Effector memory CD4-positive, alpha-beta T cell (primary cell): ENCODE data around the gene EGFL8.
"Not testable (repeated sequence)": the region's sequence is repeated elsewhere in the genome, so short reads cannot be mapped to it uniquely, and the experiment has no call there.

Experiments
- DNase-seq, 3 donors: peaks; one replicate each; pipeline ENCODE4 v3.0.0-alpha.2; 2020
- H3K27ac ChIP-seq: 2 replicates; pipeline ENCODE4 v1.7.0; 2013; ENCODE audit warnings: mild to moderate bottlenecking, low read length, moderate library complexity; ENCODE audit not compliant: insufficient read depth, poor library complexity, severe bottlenecking
- H3K27me3 ChIP-seq: replicated peaks from 2 replicates; pipeline ENCODE4 v1.7.0; 2013; ENCODE audit warnings: mild to moderate bottlenecking, low read length; ENCODE audit not compliant: insufficient read depth, control insufficient read depth, poor library complexity, severe bottlenecking
- H3K36me3 ChIP-seq: 2 replicates; pipeline ENCODE4 v1.7.0; 2013; ENCODE audit warnings: mild to moderate bottlenecking, low read length, moderate library complexity; ENCODE audit not compliant: control insufficient read depth, insufficient read depth
- H3K4me1 ChIP-seq: 2 replicates; pipeline ENCODE4 v1.7.0; 2013; ENCODE audit warnings: low read length, mild to moderate bottlenecking; ENCODE audit not compliant: control insufficient read depth, insufficient read depth, poor library complexity, severe bottlenecking
- H3K4me3 ChIP-seq: 2 replicates; pipeline ENCODE4 v1.7.0; 2013; ENCODE audit warnings: low read length, low read depth, mild to moderate bottlenecking; ENCODE audit not compliant: insufficient read depth, poor library complexity, severe bottlenecking
- H3K9me3 ChIP-seq: 2 replicates; pipeline ENCODE4 v1.7.0; 2013; ENCODE audit warnings: mild to moderate bottlenecking, low read length, moderate library complexity; ENCODE audit not compliant: control insufficient read depth

Gene EGFL8

GRCh38 chr6:32182555-32182981, 18.2 kb downstream of the EGFL8 start:
- Histone ChIP-seq H3K9me3 (no peaks in the 10 kb centered on the region), H3K4me3 (no peak overlapping the region), H3K27ac (peak overlapping the region; percentile 8), H3K36me3 (peaks cover 54% of the 10 kb centered on the region), H3K4me1 (peaks cover 27% of the 10 kb centered on the region), H3K27me3 (no peaks in the 10 kb centered on the region)
- DNase-seq: no peak

DNA sequence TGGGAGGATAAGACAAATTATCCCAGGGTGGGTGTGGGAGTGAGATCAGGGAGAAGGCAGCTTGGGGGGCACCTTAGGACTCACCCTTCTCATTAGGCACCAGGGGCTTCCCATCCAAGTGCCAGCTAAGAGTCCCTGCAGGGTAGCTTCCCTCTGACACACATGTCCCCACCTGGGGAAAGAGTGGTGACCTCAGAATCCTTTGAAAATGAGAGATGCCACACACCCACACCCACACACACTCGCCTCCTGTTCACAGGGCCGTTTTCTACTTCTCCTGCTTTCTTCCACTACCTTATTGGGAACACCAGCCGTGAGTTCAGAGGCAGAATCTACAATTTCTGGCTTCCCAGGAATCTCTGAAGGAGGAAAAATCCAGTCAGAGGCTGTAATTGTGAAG, 18.6 kb downstream of the EGFL8 start:
- no peak for DNase-seq
- Histone ChIP-seq H3K9me3 (no peaks in the 10 kb centered on the region), H3K4me3 (no peak overlapping the region), H3K27ac (no peak overlapping the region), H3K27me3 (no peaks in the 10 kb centered on the region), H3K36me3 (peaks cover 56% of the 10 kb centered on the region), H3K4me1 (peaks cover 29% of the 10 kb centered on the region)

- H3K27ac ChIP-seq: peak overlapping the region; percentile 2
- no peaks in the 10 kb centered on the region for H3K9me3 ChIP-seq
- DNase-seq: no peak
- no peaks in the 10 kb centered on the region for H3K27me3 ChIP-seq
- H3K4me1 ChIP-seq: peaks cover 34% of the 10 kb centered on the region
- H3K4me3 ChIP-seq: no peak overlapping the region
- peaks cover 59% of the 10 kb centered on the region for H3K36me3 ChIP-seq
Observed at GRCh38 chr6:32183483-32184083, 19.2 kb downstream of the EGFL8 start.

GRCh38 chr6:32184084-32184640, 19.8 kb downstream of the EGFL8 start, which contains the start of gene AGER:
AGER (minus strand) TSS chr6:32184253; CDS start chr6:32184222, 31 bp downstream.
- Histone ChIP-seq H3K4me1 (peaks cover 34% of the 10 kb centered on the region), H3K27me3 (no peaks in the 10 kb centered on the region), H3K9me3 (no peaks in the 10 kb centered on the region), H3K27ac (peak within 1 kb of the TSS; percentile 68), H3K36me3 (peaks cover 60% of the 10 kb centered on the region), H3K4me3 (no peak within 1 kb of the TSS)
- DNase-seq: no peak

- Histone ChIP-seq H3K36me3 (peaks cover 57% of the 10 kb centered on the region), H3K27ac (peak overlapping the region; percentile 68)
- peak; percentile 52 to 64 (median 56) for DNase-seq
Observed at GRCh38 chr6:32185681-32186131, 21.3 kb downstream of the EGFL8 start.

GRCh38 chr6:32186151-32186840, 21.9 kb downstream of the EGFL8 start:
- peaks cover 35% of the 10 kb centered on the region for H3K4me1 ChIP-seq

More at GRCh38 chr6:32185681-32186131, 21.3 kb downstream of the EGFL8 start:
- peaks cover 35% of the 10 kb centered on the region for H3K4me1 ChIP-seq
- not testable (repeated sequence) for H3K27me3 ChIP-seq, H3K9me3 ChIP-seq, H3K4me3 ChIP-seq

GRCh38 chr6:32187009-32187709, 22.8 kb downstream of the EGFL8 start:
- H3K9me3 ChIP-seq: no peaks in the 10 kb centered on the region
- no peak overlapping the region for H3K4me3 ChIP-seq
- H3K36me3 ChIP-seq: peaks cover 45% of the 10 kb centered on the region
- peaks cover 35% of the 10 kb centered on the region for H3K4me1 ChIP-seq
- H3K27me3 ChIP-seq: no peaks in the 10 kb centered on the region
- peak overlapping the region; percentile 68 for H3K27ac ChIP-seq
- DNase-seq: no peak

More at GRCh38 chr6:32186151-32186840, 21.9 kb downstream of the EGFL8 start:
- not testable (repeated sequence) for H3K27me3 ChIP-seq, H3K9me3 ChIP-seq, H3K4me3 ChIP-seq, DNase-seq
- H3K27ac ChIP-seq: peak overlapping the region; percentile 68
- H3K36me3 ChIP-seq: peaks cover 51% of the 10 kb centered on the region

DNA sequence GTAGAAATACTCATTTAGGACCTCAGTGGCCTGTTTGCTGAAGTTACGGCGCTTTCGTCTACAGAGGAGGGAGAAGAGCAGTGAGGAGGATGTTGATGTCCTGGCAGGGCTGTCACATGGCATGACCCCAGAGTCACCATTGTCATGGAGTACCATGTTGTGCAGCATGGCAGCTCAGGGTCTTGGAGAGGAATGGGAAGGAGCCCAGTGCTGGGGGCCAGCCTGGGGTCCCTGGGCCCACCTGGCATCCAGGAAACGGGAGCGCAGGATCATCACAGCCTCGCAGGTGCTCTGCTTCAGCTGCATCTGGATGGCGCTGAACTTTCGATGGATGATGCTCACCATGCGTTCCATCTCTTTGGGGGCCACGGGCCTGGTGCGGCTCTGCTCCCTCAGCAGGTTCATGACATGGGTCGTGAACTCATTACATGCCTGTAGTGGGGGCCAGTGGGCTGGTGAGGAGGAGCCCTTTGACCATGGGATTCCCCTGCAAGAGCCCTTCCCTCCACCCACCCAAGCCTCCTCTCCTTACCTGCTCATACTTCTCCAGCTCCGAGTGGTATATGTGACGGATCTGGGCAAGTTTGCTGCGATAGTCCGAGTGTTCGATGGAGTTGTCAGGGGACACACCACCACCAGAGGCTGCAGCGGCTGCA, 23.5 kb downstream of the EGFL8 start:
- Histone ChIP-seq H3K4me3 (peak overlapping the region; percentile 96), H3K36me3 (peaks cover 38% of the 10 kb centered on the region), H3K4me1 (peaks cover 36% of the 10 kb centered on the region), H3K27ac (peak overlapping the region; percentile 95)
- H3K27me3 ChIP-seq, H3K9me3 ChIP-seq, DNase-seq: not testable (repeated sequence)

DNA sequence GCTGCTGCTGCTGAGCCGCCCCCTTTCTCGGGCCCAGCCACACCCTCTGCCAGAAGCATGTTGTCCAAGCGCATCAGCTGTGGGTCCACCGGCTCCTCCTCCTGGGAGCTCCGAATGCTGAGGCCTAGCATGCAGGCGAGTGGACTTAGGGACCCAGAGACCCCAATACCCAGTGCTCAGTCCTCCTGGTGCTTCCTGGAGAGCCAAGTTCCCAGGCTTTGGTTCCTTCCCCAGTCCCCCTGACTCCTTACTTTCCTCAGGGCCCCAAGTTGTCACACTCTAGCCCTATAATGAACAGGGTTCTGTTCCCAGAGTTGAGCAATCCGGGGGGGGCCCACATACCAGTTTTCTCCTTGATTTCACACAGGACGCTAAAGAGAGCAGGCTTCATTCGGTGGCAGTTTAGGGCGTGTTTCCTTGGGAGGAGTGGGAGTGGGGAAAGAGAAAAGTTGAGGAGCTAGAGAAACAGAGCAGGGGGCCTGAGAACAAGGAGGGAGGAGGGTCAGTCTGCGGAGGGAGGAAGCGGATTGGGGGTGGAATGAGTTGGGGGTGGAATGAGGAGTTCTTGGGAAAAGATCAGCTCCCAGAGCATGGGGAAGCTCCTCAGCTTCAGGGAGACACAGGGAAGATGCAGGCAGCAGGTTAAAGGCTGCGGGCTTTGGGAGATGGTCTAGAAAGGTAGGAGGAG, 24.1 kb downstream of the EGFL8 start:
- Histone ChIP-seq H3K4me1 (peaks cover 43% of the 10 kb centered on the region), H3K4me3 (peak overlapping the region; percentile 96), H3K36me3 (peaks cover 31% of the 10 kb centered on the region), H3K27ac (peak overlapping the region; percentile 95), H3K9me3 (no peaks in the 10 kb centered on the region), H3K27me3 (no peaks in the 10 kb centered on the region)
- no peak for DNase-seq
